NCI-H1930 (cell line): ENCODE results near the gene ADGRD1.

ENCODE experiments used
- DNase-seq, 2 experiments: peaks; one replicate each; lab custom pipeline; 2025; lab: John Stamatoyannopoulos, UW

ADGRD1 gene

GRCh38 chr12:131042834-131043245 is 89.1 kb downstream of the ADGRD1 start:
- no peak for DNase-seq

DNA sequence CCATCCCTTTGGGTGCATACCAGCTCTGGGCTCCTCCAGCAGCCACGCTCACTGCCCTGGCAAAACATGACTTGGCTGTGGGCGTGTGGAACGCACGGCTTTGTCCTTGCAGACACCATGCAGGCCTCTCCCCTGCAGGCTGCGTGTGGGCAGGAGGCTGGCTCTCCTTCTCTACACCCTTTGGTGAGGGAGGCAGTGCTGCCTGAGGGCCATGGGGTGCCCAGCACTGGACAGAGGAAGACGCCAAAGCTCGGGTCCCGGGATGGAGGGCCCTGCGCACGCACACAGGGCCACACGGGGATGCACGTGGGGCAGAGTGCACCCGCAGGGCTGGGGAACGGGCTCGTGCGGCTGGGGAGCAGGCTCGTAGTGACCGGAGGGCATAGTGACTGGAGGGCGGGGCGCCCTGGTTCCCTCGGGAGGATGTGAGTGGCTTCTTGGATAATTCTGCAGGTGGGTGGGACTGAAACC is 89.7 kb downstream of the ADGRD1 start:
- no peak for DNase-seq

- no peak for DNase-seq
These were observed 90.4 kb downstream of the ADGRD1 start for GRCh38 chr12:131044136-131044535.

DNA sequence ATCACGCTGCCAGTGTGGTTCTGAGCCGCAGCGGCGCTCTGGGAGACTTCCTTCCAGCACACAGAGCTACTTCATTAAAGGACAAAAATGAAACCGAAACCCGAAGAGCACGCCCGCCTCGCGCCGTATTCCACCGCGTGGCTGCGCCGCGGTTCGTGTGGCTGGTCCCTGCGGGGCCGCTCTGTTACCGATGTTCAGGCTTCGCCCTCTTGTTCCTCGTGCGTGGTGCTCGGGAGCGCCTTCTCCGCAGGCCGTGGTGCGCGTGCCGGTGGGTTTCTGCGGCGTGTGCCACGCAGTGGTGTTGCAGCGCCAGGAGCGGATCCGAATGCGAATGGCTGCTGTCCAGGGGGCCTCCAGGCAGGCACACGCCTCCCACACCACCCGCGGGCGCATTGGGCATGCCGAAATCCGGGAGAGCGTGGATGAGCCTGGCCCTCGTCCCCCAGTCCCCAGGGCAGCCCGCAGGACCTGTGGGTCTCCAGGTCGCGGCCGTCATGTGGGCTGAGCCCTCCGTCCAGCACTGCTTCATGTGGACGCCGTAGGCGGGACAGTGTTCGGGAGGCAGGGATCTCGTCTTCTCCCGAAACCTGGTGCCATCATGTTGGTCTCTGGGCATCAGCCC is 91.2 kb downstream of the ADGRD1 start:
- DNase-seq = peak; percentile 15 to 49

- no peak for DNase-seq
These were observed 92.2 kb downstream of the ADGRD1 start for GRCh38 chr12:131045705-131046460.

GRCh38 chr12:131046813-131047788 is 93.4 kb downstream of the ADGRD1 start:
- DNase-seq = no peak

GRCh38 chr12:131047789-131048610 is 94.3 kb downstream of the ADGRD1 start:
- no peak for DNase-seq

GRCh38 chr12:131048611-131048990 is 94.9 kb downstream of the ADGRD1 start:
- no peak for DNase-seq

DNA sequence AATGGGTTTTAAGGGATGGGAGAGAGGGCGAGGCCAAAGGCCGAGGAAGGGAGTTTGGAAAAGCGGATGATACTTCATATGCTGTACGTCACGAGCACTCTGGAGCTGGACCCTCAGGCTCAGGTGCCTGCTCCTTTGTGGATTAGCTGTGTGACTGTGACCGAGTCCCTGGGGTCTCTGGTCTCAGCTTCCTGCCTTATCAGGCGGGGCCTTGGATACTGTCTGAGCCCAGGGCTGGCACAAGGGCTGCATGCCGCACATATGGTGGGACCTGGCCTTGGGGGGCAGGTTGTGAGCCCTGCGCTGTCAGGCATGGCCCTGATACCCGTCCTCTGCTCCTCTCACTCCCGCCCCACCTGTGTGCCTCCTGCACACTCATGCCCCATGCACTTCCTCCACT is 95.3 kb downstream of the ADGRD1 start:
- DNase-seq = no peak

GRCh38 chr12:131049549-131050339 is 96.0 kb downstream of the ADGRD1 start:
- DNase-seq = no peak

- DNase-seq = no peak
These were observed 96.9 kb downstream of the ADGRD1 start for GRCh38 chr12:131050463-131051154.

DNA sequence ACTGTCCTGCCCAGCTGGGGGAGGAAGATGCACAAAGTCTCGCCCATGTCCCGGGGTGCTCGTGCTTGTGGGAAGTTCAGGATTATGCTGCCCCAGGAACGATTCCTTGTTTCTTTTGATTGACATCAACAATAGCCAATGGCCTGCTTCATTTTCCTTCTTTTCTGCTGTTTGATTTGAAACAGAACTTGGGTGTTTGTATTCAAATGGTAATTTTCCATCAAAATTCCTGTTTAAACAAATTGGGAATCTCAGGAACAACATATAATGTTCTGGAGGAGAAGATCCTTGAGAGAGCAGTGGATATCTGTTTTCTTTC is 97.4 kb downstream of the ADGRD1 start:
- no peak for DNase-seq

- DNase-seq = no peak
These were observed 98.5 kb downstream of the ADGRD1 start for GRCh38 chr12:131052063-131052781.

DNA sequence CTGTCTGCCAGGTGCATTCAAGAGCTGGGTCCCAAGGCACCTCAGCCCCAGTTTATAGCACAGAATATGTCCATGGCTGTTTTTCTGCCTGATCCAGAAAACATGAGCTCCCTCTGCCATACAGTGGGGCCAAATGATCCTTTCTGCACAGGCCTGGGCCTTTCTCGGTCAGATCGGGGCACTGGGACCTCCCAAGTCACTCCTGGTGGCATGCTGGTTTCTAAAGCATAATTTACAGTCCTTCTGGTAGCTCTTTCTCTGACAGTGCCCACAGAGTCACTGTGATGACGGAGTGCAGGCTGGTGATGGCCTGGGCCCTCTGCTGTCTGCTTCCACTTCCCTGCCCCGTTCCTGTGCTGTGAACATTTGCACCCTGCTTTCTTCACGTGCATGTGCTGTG is 99.2 kb downstream of the ADGRD1 start:
- no peak for DNase-seq

DNA sequence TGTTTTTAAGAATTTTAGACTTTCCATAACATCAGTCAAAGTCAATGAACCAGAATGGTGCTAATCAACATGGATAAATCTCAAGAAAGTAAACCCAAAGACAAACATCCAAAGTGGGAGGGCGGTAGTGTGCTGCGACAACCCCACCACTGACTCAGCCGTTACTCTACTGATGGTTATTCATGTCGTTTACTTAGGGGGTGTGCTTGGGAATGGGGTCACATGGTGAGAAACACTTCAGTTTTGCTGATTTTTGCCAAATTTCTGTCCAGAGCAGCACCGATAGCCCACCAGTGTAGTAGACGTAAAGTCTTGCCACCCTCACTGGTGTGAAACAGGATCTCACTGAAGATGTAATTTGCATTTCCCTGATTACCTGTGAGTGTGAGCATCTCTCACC is 99.9 kb downstream of the ADGRD1 start:
- DNase-seq = no peak

GRCh38 chr12:131054345-131055092 is 100.8 kb downstream of the ADGRD1 start:
- no peak for DNase-seq

DNA sequence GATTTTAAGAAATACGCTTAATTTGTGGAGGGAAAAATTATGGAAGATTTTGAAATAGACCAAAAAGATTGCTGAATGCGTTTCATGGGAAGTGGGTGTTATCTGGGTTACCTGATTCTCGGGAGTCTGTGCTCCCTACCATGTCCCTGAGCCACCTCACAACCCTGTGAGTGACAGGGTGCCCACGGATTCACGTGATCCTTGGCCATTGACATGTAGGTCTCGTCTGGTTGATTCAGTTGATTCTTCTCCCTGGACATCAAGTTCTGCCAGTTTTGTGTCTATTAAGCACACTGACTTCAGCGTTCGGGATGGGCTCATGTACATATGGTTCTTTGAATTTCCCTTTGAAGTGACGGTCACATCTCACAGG is 101.4 kb downstream of the ADGRD1 start:
- no peak for DNase-seq

DNA sequence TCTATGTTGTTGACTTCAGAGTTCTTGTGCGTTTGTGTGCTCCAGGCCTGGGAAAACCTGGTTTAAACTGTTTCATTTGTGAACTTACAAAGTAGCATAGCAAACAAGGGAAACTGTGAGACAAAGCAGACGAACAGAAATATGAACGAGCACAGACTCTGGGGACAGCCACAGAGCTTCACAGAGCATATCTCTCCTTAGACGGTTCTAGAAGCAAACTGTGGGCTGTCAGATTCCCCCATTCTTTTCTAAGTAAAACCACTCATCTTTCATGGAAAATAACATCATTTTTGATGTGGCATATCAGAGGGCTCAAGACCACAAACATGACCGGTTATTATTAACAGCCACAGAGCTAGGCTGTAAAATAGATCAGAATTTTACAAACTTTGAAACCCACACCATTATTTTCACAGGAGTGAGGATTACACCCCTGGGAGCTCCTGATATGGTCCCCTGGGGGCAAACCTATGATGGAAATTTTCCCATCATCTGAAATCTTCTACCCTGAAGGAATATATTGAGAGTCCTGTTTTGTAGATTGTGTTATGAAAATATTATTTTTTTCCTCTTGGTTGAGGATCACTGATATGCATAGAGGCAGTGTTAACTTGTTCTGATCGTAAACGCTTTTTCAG is 102.0 kb downstream of the ADGRD1 start:
- DNase-seq = no peak
